ENCODE data around the gene EMC9. TPM values are rescaled to one million over a fixed set of nuclear protein-coding genes. Genes with fewer than 3 reads are reported as not detected.

EMC9 gene
- total RNA-seq, 3 donors from 2014 or later: 13.4 to 19.0 (median 16.5) TPM

DNA sequence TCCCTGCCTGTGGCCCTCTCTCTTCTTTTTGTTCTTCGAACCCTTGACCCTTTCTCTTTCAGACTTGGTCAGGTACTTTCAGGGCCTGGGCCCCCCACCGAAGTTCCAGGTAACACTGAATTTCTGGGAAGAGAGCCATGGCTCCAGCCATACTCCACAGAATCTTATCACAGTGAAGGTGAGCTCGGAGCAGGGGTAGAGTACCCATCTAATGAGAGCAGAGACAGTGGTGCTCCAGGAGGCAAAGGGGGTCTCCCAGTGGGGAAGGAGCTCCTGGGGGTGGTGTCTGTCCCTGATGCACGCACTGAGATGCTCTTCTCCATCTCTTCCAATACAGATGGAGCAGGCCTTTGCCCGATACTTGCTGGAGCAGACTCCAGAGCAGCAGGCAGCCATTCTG is 24.4 kb upstream of the EMC9 start:
- Histone ChIP-seq H3K27me3 (no peaks in the 10 kb centered on the region), H3K4me1 (peaks cover 0 to 5% of the 10 kb centered on the region in 2 donors), H3K27ac (no peak overlapping the region), H3K4me3 (no peak overlapping the region), H3K9me3 (no peaks in the 10 kb centered on the region), H3K36me3 (no peaks in the 10 kb centered on the region)
- intact Hi-C loops (cut with DNase I; ENCODE audit: low total_unique reads): no loop called here
- no peak for DNase-seq (ENCODE audit: low spot score in 2 of 2)
- TF ChIP-seq POLR2AphosphoS5 (IDR thresholded peaks at IDR 0.05) (no peak), POLR2A (IDR thresholded peaks at IDR 0.05) (no peak)
- TF ChIP-seq, protein P1, sequence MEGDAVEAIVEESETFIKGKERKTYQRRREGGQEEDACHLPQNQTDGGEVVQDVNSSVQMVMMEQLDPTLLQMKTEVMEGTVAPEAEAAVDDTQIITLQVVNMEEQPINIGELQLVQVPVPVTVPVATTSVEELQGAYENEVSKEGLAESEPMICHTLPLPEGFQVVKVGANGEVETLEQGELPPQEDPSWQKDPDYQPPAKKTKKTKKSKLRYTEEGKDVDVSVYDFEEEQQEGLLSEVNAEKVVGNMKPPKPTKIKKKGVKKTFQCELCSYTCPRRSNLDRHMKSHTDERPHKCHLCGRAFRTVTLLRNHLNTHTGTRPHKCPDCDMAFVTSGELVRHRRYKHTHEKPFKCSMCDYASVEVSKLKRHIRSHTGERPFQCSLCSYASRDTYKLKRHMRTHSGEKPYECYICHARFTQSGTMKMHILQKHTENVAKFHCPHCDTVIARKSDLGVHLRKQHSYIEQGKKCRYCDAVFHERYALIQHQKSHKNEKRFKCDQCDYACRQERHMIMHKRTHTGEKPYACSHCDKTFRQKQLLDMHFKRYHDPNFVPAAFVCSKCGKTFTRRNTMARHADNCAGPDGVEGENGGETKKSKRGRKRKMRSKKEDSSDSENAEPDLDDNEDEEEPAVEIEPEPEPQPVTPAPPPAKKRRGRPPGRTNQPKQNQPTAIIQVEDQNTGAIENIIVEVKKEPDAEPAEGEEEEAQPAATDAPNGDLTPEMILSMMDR (IDR thresholded peaks at IDR 0.05): no peak

DNA sequence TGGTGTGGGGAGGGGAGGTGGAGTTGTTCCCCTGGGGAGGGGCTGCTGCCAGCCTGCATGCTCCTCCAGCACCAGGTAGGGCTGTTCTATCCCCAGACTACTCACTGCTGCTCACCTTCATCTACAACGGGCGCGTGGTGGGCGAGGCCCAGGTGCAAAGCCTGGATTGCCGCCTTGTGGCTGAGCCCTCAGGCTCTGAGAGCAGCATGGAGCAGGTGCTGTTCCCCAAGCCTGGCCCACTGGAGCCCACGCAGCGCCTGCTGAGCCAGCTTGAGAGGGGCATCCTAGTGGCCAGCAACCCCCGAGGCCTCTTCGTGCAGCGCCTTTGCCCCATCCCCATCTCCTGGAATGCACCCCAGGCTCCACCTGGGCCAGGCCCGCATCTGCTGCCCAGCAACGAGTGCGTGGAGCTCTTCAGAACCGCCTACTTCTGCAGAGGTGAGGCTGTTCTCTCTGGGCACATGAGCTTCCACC is 23.2 kb upstream of the EMC9 start:
- TF ChIP-seq POLR2AphosphoS5 (IDR thresholded peaks at IDR 0.05): no peak
- TF ChIP-seq, protein P1 (IDR thresholded peaks at IDR 0.05): no peak
- TF ChIP-seq POLR2A (IDR thresholded peaks at IDR 0.05): no peak
- intact Hi-C loops (cut with DNase I; ENCODE audit: low total_unique reads): no loop called here
- Histone ChIP-seq H3K36me3 (no peaks in the 10 kb centered on the region), H3K4me1 (peaks cover 0 to 5% of the 10 kb centered on the region in 2 donors), H3K4me3 (no peak overlapping the region), H3K27ac (no peak overlapping the region), H3K27me3 (no peaks in the 10 kb centered on the region), H3K9me3 (no peaks in the 10 kb centered on the region)
- DNase-seq (ENCODE audit: low spot score in 2 of 2): no peak

DNA sequence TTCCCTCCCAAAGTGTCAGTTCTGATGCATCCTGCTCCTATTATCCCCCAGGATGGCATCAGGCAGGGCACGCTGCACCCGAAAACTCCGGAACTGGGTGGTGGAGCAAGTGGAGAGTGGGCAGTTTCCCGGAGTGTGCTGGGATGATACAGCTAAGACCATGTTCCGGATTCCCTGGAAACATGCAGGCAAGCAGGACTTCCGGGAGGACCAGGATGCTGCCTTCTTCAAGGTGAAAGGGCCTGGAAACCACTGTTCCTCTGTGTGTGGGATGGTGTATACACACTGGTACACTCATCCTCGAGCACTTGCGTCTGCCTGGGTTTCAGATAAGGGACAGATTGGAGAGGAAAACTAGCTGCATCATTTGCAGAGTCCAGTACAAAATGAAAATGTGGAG is 20.7 kb upstream of the EMC9 start:
- intact Hi-C loops (cut with DNase I; ENCODE audit: low total_unique reads): no loop called here
- no peak for TF ChIP-seq POLR2AphosphoS5 (IDR thresholded peaks at IDR 0.05)
- TF ChIP-seq, protein P1 (IDR thresholded peaks at IDR 0.05): no peak
- no peak for TF ChIP-seq POLR2A (IDR thresholded peaks at IDR 0.05)
- peaks cover 0 to 5% of the 10 kb centered on the region in 2 donors for H3K4me1 ChIP-seq
- peak overlapping the region; percentile 92 to 98 for H3K27ac ChIP-seq
- DNase-seq (ENCODE audit: low spot score in 2 of 2): no peak
- H3K27me3 ChIP-seq: no peaks in the 10 kb centered on the region
- H3K4me3 ChIP-seq: peak overlapping the region; percentile 62 to 92 (median 71)
- no peaks in the 10 kb centered on the region for H3K9me3 ChIP-seq
- H3K36me3 ChIP-seq: peaks cover 5% of the 10 kb centered on the region

DNA sequence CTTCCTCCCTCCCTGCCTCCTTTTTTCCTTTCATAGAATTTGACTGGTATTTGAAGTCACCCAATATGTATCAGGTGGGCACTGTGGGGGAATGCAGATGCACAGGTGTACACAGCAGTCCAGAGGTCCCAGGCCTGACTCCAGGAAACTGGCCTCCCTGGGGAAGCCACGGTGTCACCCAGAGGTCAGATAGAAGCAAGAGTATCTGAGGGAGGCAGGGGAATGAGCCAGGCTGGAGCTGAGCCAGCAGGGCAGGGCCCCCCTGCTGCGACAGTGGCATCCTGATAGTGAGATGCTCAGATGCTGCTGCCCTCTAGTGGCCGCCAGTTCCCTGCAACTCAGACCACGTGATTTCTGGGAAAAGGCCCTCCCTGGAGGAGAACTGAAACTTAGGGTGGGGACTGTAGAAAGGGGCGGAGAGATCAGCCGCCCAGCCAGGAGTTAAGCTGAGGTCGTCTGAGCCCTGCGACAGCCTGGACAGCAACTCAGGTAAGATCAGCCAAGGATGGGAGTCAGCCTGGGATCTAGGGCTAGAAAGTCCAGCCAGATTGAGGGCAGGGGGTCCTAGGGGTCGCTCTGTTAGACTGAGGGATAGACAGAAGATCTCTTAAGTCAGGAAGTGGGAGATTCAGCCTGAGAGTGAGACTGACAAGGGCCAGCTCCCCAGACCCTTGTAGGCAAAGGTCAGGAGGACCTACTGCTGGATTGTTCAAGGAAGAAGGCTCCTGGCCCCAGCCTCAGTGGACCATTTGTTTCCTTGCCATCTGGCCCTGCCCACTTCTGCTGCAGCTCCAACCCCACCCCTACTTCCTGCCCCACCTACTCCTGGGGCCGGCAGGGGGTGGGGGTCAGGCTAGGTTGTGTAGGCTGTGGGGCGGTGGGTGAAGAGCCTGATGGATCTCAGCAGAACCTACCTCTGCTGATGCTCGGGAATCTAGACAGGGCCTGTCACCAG is 19.7 kb upstream of the EMC9 start, which contains the start of gene IRF9:
IRF9 (plus strand) TSS at position 416 of the 955 bp plus-strand sequence. CDS start 880 bp downstream, outside the sequence.
- peaks cover 0 to 5% of the 10 kb centered on the region in 2 donors for H3K4me1 ChIP-seq
- no peaks in the 10 kb centered on the region for H3K9me3 ChIP-seq
- peak; percentile 93 for DNase-seq (ENCODE audit: low spot score in 2 of 2)
- TF ChIP-seq, protein P1 (IDR thresholded peaks at IDR 0.05): peak; percentile 96 to 98 (median 98)
- TF ChIP-seq POLR2A (IDR thresholded peaks at IDR 0.05): peak; percentile 52
- peak; percentile 81 to 99 (median 97) for TF ChIP-seq POLR2AphosphoS5 (IDR thresholded peaks at IDR 0.05)
- intact Hi-C loops (cut with DNase I; ENCODE audit: low total_unique reads): no loop called here
- H3K27ac ChIP-seq: peak within 1 kb of the TSS; percentile 92 to 98
- H3K36me3 ChIP-seq: peaks cover 5% of the 10 kb centered on the region
- peak within 1 kb of the TSS; percentile 62 to 92 (median 71) for H3K4me3 ChIP-seq
- H3K27me3 ChIP-seq: no peaks in the 10 kb centered on the region

DNA sequence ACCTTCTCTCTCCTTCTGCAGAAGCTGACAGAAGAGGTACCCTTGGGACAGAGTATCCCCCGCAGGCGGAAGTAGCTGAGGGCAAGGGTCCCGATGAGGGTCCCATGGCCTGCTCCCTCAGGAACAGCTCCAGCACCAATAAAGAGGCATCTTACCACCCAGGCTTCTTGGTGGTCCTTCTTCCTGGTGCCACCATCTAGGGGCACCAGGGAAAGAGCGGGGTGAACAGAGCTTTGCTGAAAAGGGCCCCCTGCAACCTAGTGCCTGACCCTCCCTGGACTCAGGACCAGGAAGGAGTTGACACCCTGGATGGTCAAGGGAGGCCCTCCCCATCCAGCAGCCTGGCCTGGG is 19.1 kb upstream of the EMC9 start:
- H3K36me3 ChIP-seq: peaks cover 5% of the 10 kb centered on the region
- H3K4me3 ChIP-seq: no peak overlapping the region
- no peak for DNase-seq (ENCODE audit: low spot score in 2 of 2)
- H3K9me3 ChIP-seq: no peaks in the 10 kb centered on the region
- no peaks in the 10 kb centered on the region for H3K27me3 ChIP-seq
- peaks cover 0 to 5% of the 10 kb centered on the region in 2 donors for H3K4me1 ChIP-seq
- intact Hi-C loops (cut with DNase I; ENCODE audit: low total_unique reads): no loop called here
- H3K27ac ChIP-seq: peak overlapping the region; percentile 92 to 98
- TF ChIP-seq, protein P1 (IDR thresholded peaks at IDR 0.05): no peak
- TF ChIP-seq POLR2A (IDR thresholded peaks at IDR 0.05): no peak
- no peak for TF ChIP-seq POLR2AphosphoS5 (IDR thresholded peaks at IDR 0.05)
